ENCODE measurements around the gene CELA1.

DNA sequence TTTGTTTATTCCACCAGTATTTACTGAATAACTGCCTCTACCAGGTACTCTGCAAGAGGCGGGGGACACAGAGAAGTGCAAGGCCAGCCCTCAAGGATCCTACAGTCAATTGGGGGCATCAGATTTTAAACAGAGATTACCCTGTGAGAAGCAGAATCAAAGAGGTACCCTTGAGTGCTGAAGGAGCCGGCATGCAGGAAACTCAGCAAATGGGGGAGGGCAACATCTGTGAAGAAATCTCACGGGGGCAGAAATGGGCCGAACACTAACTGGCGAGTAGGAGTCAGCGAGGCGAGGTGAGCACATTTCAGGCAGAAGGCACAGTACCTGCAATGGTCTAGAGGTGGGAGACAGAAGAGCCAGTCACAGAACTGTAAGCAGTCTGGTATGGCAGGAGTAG is 35.7 kb upstream of the CELA1 start:
- TF ChIP-seq, protein P1, sequence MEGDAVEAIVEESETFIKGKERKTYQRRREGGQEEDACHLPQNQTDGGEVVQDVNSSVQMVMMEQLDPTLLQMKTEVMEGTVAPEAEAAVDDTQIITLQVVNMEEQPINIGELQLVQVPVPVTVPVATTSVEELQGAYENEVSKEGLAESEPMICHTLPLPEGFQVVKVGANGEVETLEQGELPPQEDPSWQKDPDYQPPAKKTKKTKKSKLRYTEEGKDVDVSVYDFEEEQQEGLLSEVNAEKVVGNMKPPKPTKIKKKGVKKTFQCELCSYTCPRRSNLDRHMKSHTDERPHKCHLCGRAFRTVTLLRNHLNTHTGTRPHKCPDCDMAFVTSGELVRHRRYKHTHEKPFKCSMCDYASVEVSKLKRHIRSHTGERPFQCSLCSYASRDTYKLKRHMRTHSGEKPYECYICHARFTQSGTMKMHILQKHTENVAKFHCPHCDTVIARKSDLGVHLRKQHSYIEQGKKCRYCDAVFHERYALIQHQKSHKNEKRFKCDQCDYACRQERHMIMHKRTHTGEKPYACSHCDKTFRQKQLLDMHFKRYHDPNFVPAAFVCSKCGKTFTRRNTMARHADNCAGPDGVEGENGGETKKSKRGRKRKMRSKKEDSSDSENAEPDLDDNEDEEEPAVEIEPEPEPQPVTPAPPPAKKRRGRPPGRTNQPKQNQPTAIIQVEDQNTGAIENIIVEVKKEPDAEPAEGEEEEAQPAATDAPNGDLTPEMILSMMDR (IDR thresholded peaks at IDR 0.05) = no peak
- no peak for TF ChIP-seq POLR2A (IDR thresholded peaks at IDR 0.05)

Data from uterus (tissue), 2 donors.